SU-DHL-6 (cell line): ENCODE measurements around the gene C2CD3.

Source experiments
- H2AFZ ChIP-seq: fragments of 200-600 bp; sonication (generic); 2 replicates; pipeline ENCODE4 v1.6.1; 2014; ENCODE audit warnings: low read depth, mild to moderate bottlenecking, moderate library complexity, mixed read lengths, antibody characterized with exemption, low read length; ENCODE audit not compliant: severe bottlenecking
- H3F3A ChIP-seq: fragments of 200-600 bp; shearing (Covaris generic); 2 replicates; pipeline ENCODE4 v1.6.0; 2016; ENCODE audit warnings: antibody characterized with exemption, mild to moderate bottlenecking; ENCODE audit not compliant: insufficient read depth
- H3K27ac ChIP-seq: fragments of 200-600 bp; sonication (generic); 2 replicates; pipeline ENCODE4 v1.5.1; 2016; ENCODE audit warnings: low read depth, mild to moderate bottlenecking, low read length, moderate library complexity, mixed read lengths
- H3K27me3 ChIP-seq: fragments of 200-600 bp; sonication (generic), shearing (Covaris generic); 2 replicates; pipeline ENCODE4 v1.6.0; 2014; ENCODE audit warnings: mild to moderate bottlenecking, low read length
- H3K36me3 ChIP-seq: fragments of 200-600 bp; sonication (generic); 2 replicates; pipeline ENCODE4 v1.6.1; 2014; ENCODE audit warnings: mild to moderate bottlenecking, low read length, mixed read lengths
- H3K4me2 ChIP-seq: fragments of 300-600, 200-600 bp; shearing (Covaris generic), sonication (generic); 2 replicates; pipeline ENCODE4 v1.6.0; 2014; ENCODE audit warnings: low read length, low read depth, mild to moderate bottlenecking; ENCODE audit not compliant: poor library complexity, severe bottlenecking
- H3K4me3 ChIP-seq: fragments of 200-600 bp; sonication (generic); 2 replicates; pipeline ENCODE4 v1.5.1; 2014; ENCODE audit warnings: antibody characterized with exemption, low read length, mild to moderate bottlenecking, mixed read lengths; ENCODE audit not compliant: insufficient read depth, poor library complexity, severe bottlenecking
- H3K79me2 ChIP-seq: fragments of 200-600 bp; sonication (generic); 2 replicates; pipeline ENCODE4 v1.6.1; 2014; ENCODE audit warnings: mild to moderate bottlenecking, low read length, moderate library complexity; ENCODE audit not compliant: insufficient read depth
- H3K9ac ChIP-seq: fragments of 200-600 bp; sonication (generic); 2 replicates; pipeline ENCODE4 v1.7.0; 2014; ENCODE audit warnings: mild to moderate bottlenecking, low read length
- H3K9me2 ChIP-seq: fragments of 200-600 bp; sonication (generic); replicated peaks from 2 replicates; pipeline ENCODE4 v1.6.1; 2014; ENCODE audit warnings: low read length; ENCODE audit not compliant: insufficient read depth
- H3K9me3 ChIP-seq: fragments of 200-600 bp; sonication (generic); 2 replicates; pipeline ENCODE4 v1.6.1; 2014; ENCODE audit warnings: low read length, mixed read lengths; ENCODE audit not compliant: insufficient read depth
- H4K20me1 ChIP-seq: fragments of 200-600 bp; sonication (generic); 2 replicates; pipeline ENCODE4 v1.6.1; 2014; ENCODE audit warnings: low read depth, mild to moderate bottlenecking, antibody characterized with exemption, low read length, moderate library complexity, mixed read lengths
- EZH2phosphoT487 ChIP-seq: fragments of 200-600 bp; sonication (generic), shearing (Covaris generic); conservative IDR thresholded peaks from 2 replicates; pipeline ENCODE4 v1.6.1; 2018; ENCODE audit warnings: mild to moderate bottlenecking, antibody characterized with exemption, low read length, moderate library complexity, mixed read lengths
- TF ChIP-seq, protein P1 (sequence below): fragments of 200-600 bp; sonication (generic); IDR thresholded peaks from one replicate; pipeline ENCODE4 v1.5.1; 2017; ENCODE audit warnings: antibody characterized with exemption, mild to moderate bottlenecking, low read length, moderate library complexity; ENCODE audit not compliant: insufficient read depth, poor library complexity, severe bottlenecking

Gene C2CD3

DNA sequence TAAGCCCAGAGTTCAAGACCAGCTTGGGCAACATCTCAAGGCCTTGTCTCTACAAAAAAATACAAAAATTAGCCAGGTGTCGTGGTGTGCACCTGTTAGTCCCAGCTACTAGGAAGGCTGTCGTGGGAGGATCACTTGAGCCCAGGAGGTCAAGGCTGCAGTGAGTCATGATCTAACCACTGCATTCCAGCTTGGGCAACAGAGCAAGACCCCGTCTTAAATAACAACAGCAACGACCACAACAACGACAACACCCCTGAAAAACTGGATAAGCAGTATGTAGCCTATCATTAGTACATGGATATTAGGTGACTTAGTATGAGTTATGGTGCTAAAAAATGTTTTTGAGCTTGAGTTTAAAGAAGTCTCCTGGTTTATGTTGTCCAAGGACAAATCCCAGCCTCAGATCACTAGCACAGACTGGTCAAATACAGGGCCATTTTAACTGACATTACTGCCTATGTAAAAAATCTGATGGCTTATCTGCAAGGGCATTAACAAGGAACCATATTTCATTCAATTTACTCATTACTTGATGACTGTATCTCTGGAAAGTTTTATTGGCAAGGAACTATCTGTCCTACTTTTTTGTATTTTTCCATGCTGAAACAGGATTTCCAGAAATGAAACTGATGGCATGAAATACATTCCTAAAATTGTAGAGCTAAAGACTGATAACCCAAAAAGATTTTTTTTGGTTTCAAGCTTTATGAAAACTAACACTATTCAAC, 23.4 kb downstream of the C2CD3 start:
- Histone ChIP-seq H3K9me2 (no peaks in the 10 kb centered on the region), H3K4me2 (no peak overlapping the region), H3K36me3 (peaks cover 11% of the 10 kb centered on the region; the same call in 1 of the 2 replicates), H3K27ac (no peak overlapping the region), H3K9ac (no peak overlapping the region), H3K4me3 (no peak overlapping the region), H3K27me3 (no peaks in the 10 kb centered on the region), H2AFZ (no peak overlapping the region), H4K20me1 (no peaks in the 10 kb centered on the region), H3K79me2 (peaks cover 21% of the 10 kb centered on the region), H3K9me3 (no peaks in the 10 kb centered on the region), H3F3A (no peaks in the 10 kb centered on the region)
- TF ChIP-seq, protein P1, sequence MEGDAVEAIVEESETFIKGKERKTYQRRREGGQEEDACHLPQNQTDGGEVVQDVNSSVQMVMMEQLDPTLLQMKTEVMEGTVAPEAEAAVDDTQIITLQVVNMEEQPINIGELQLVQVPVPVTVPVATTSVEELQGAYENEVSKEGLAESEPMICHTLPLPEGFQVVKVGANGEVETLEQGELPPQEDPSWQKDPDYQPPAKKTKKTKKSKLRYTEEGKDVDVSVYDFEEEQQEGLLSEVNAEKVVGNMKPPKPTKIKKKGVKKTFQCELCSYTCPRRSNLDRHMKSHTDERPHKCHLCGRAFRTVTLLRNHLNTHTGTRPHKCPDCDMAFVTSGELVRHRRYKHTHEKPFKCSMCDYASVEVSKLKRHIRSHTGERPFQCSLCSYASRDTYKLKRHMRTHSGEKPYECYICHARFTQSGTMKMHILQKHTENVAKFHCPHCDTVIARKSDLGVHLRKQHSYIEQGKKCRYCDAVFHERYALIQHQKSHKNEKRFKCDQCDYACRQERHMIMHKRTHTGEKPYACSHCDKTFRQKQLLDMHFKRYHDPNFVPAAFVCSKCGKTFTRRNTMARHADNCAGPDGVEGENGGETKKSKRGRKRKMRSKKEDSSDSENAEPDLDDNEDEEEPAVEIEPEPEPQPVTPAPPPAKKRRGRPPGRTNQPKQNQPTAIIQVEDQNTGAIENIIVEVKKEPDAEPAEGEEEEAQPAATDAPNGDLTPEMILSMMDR: no peak
- TF ChIP-seq EZH2phosphoT487: no peak

DNA sequence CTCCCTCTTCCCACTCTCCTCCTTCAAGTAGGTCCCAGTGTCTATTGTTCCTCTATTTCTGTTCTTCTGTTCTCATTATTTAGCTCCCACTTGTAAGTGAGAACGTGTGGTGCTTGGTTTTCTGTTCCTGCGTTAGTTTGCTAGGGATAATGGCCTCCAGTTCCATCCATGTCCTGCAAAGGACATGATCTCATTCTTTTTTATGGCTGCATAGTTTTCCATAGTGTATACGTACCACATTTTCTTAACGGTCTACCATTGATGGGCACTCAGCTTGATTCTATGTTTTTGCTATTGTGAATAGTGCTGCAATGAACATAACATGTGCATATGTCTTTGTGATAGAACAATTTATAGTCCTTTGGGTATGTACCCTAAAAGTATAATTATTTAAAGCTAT, 26.2 kb downstream of the C2CD3 start:
- H3K9me2 ChIP-seq: no peaks in the 10 kb centered on the region
- no peaks in the 10 kb centered on the region for H3K27me3 ChIP-seq
- no peak overlapping the region for H3K4me2 ChIP-seq
- H3K36me3 ChIP-seq: peaks cover 8% of the 10 kb centered on the region; the same call in 1 of the 2 replicates
- no peak overlapping the region for H3K4me3 ChIP-seq
- TF ChIP-seq, protein P1: no peak
- TF ChIP-seq EZH2phosphoT487: no peak
- peaks cover 7% of the 10 kb centered on the region for H3K79me2 ChIP-seq
- H4K20me1 ChIP-seq: no peaks in the 10 kb centered on the region
- H3K9ac ChIP-seq: no peak overlapping the region
- H3F3A ChIP-seq: no peaks in the 10 kb centered on the region
- H3K27ac ChIP-seq: no peak overlapping the region
- H2AFZ ChIP-seq: no peak overlapping the region
- H3K9me3 ChIP-seq: no peaks in the 10 kb centered on the region

DNA sequence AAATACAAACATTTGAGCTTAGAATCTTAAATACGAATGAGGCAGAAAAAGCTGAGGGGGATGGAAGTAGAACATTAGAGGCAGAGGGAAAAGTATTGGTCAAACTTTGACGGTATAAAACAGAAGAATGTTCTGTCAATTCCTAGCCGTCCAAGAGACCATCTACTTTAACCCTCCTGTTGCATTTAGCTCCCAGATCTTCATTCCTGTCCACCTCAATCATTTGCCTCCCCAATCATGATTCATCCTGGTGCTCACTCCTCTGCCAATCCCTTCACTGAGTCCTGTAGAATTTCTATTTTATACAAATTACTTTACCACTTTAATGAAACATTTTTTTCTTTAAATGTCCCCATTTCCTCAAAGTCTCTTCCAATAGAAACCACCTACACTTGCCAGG, 28.2 kb downstream of the C2CD3 start:
- Histone ChIP-seq H2AFZ (no peak overlapping the region), H3K4me2 (no peak overlapping the region), H3K4me3 (no peak overlapping the region), H3K9ac (no peak overlapping the region), H4K20me1 (no peaks in the 10 kb centered on the region), H3K9me3 (no peaks in the 10 kb centered on the region), H3K79me2 (peaks cover 3% of the 10 kb centered on the region; the same call in 1 of the 2 replicates), H3K36me3 (peaks cover 14% of the 10 kb centered on the region), H3K27ac (no peak overlapping the region), H3K9me2 (no peaks in the 10 kb centered on the region), H3F3A (no peaks in the 10 kb centered on the region), H3K27me3 (no peaks in the 10 kb centered on the region)
- TF ChIP-seq EZH2phosphoT487: no peak
- TF ChIP-seq, protein P1: no peak
